NB4 (cell line): ENCODE measurements around the gene REL.

ENCODE experiments used
- DNase-seq: peaks from one replicate; pipeline ENCODE4 v3.0.0; 2010; ENCODE audit warnings: low read depth
- H3K4me3 ChIP-seq: one replicate; pipeline ENCODE4 v1.5.1; 2011; ENCODE audit warnings: mild to moderate bottlenecking, low read depth, low read length, moderate library complexity
- CTCF ChIP-seq: IDR thresholded peaks from one replicate; pipeline ENCODE4 v1.5.1; 2012; ENCODE audit warnings: low read depth, low read length
- MAX ChIP-seq: IDR thresholded peaks from 2 replicates; pipeline ENCODE4 v1.6.1; 2011; ENCODE audit warnings: low read depth, low read length
- MYC ChIP-seq: IDR thresholded peaks from 2 replicates; pipeline ENCODE4 v1.6.1; 2011; ENCODE audit warnings: low read depth, low read length
- POLR2A ChIP-seq: IDR thresholded peaks from 2 replicates; pipeline ENCODE4 v1.6.1; 2011; ENCODE audit warnings: mild to moderate bottlenecking; ENCODE audit not compliant: insufficient read length; ENCODE audit errors: extremely low read depth

The REL gene

GRCh38 chr2:60974652-60975051, 93.3 kb downstream of the REL start:
- H3K4me3 ChIP-seq, result no peak overlapping the region
- DNase-seq, result no peak
- TF ChIP-seq POLR2A, result no peak
- no peak for TF ChIP-seq MAX
- TF ChIP-seq MYC, result no peak
- no peak for TF ChIP-seq CTCF
